ENCODE results near the gene FGF1.

Gene FGF1

DNA sequence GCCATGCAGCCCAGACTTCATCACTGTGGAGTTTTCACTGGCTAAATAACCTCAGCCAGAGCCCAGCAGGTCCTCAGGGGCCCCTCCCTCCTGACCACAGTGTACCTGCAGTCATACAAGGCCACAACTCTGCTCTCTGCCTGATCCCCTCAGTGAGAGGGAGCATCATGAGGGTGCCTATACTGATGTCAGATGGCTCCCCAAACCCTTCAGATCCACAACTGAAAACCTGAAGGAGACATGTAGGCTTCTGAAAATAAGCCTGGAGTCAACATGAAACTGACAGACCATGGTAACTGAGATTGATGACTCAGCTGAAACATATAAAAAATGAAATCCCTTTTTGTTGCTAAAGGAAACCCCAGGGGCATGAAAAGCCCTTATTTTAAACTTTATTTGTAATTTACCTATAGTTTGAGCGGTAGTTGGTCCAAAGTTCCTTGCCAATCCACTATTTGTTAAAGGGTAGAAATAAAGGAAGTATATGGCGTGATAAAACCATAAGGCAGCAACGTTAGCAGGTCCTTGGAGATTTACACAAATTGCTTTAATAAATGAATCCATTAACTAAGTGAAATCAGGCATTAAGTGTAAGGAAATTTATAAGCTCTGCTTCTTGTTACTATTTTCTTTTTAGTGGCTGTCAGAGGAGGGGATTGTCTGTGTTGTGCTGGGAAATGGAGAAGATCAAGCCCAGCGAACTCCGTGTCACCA, 68.3 kb downstream of the FGF1 start:
- Histone ChIP-seq H3K4me3 (ENCODE audit: low read length) (no peak overlapping the region), H3K27me3 (ENCODE audit: insufficient read depth, low read length) (no peaks in the 10 kb centered on the region), H3K27ac (ENCODE audit: low read length) (no peak overlapping the region), H3K9me3 (ENCODE audit: insufficient read depth, low read depth, low read length) (no peaks in the 10 kb centered on the region), H3K36me3 (ENCODE audit: insufficient read depth, low read depth, low read length) (no peaks in the 10 kb centered on the region), H3K9ac (ENCODE audit: low read depth, low read length) (no peak overlapping the region), H3K4me1 (ENCODE audit: insufficient read depth, low read length) (no peaks in the 10 kb centered on the region)

DNA sequence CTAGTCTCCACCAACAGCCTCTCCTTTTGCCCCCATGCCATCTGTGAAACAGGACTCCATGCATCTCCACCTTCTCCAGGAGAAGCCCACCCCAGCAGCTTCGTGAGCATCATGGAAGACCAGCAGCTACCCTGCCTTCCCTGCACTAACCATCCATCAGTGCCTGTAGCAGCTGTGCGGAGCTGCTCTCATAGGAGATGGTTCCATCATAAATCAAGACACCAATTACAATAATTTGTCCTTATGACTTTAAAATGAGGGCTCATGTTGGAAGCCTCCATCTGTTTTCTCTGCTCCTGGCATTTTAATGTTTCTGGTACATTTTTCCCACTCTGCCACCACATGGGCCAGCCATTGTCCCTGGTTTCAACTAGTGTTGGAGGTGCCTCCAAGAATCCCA, 69.9 kb downstream of the FGF1 start:
- H3K27ac ChIP-seq (ENCODE audit: low read length): no peak overlapping the region
- no peaks in the 10 kb centered on the region for H3K9me3 ChIP-seq (ENCODE audit: insufficient read depth, low read depth, low read length)
- no peak overlapping the region for H3K4me3 ChIP-seq (ENCODE audit: low read length)
- no peak overlapping the region for H3K9ac ChIP-seq (ENCODE audit: low read depth, low read length)
- no peaks in the 10 kb centered on the region for H3K27me3 ChIP-seq (ENCODE audit: insufficient read depth, low read length)
- no peaks in the 10 kb centered on the region; the same call in 1 of the 2 replicates for H3K4me1 ChIP-seq (ENCODE audit: insufficient read depth, low read length)
- H3K36me3 ChIP-seq (ENCODE audit: insufficient read depth, low read depth, low read length): no peaks in the 10 kb centered on the region

DNA sequence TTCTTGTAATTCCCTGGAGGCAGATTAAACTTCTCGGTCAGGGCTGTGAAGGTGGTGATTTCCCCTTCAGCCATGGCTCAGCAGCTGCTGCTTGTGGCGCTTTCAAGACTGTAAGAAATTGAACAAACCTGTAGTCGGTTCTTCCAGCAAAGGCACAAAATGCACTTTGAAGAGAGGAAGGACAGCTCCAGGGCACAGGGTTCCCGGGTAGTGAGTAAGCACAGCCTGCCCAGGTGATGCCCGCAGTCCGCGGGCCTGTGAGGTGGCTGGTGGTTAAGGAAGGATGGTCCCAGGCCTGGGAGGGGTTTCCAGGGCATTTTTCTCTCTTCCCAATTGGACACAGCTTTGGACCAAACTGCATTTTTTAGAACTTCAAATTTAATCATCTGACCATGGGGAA, 71.8 kb downstream of the FGF1 start:
- no peaks in the 10 kb centered on the region for H3K36me3 ChIP-seq (ENCODE audit: insufficient read depth, low read depth, low read length)
- H3K9ac ChIP-seq (ENCODE audit: low read depth, low read length): no peak overlapping the region

DNA sequence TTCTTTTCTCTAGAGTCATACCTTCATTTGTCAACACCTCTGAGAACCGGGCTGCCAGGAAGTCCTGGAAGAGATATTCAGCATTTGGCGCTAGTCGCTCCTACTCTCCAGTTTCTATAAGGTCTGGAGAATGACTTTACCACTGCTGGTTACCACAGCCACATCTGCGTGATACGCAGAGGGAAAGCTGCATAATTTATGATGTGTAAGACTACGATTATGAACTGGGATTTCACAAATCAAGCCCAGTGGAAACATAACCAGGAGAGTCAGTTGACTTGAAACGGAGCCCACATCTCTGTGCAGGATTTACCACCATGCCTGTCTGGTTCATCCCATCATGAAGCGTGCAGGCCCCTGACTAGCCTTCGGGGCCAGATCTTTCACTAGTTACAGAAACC, 72.6 kb downstream of the FGF1 start:
- H3K9me3 ChIP-seq (ENCODE audit: insufficient read depth, low read depth, low read length): no peaks in the 10 kb centered on the region
- H3K4me3 ChIP-seq (ENCODE audit: low read length): no peak overlapping the region
- no peaks in the 10 kb centered on the region for H3K27me3 ChIP-seq (ENCODE audit: insufficient read depth, low read length)
- H3K4me1 ChIP-seq (ENCODE audit: insufficient read depth, low read length): peaks cover 4% of the 10 kb centered on the region; the same call in 1 of the 2 replicates
- no peak overlapping the region for H3K9ac ChIP-seq (ENCODE audit: low read depth, low read length)
- H3K27ac ChIP-seq (ENCODE audit: low read length): no peak overlapping the region
- no peaks in the 10 kb centered on the region for H3K36me3 ChIP-seq (ENCODE audit: insufficient read depth, low read depth, low read length)

More for the DNA sequence above, 71.8 kb downstream of the FGF1 start:
- Histone ChIP-seq H3K27ac (ENCODE audit: low read length) (no peak overlapping the region), H3K9me3 (ENCODE audit: insufficient read depth, low read depth, low read length) (no peaks in the 10 kb centered on the region), H3K4me3 (ENCODE audit: low read length) (no peak overlapping the region), H3K4me1 (ENCODE audit: insufficient read depth, low read length) (peaks cover 4% of the 10 kb centered on the region; the same call in 1 of the 2 replicates), H3K27me3 (ENCODE audit: insufficient read depth, low read length) (no peaks in the 10 kb centered on the region)

DNA sequence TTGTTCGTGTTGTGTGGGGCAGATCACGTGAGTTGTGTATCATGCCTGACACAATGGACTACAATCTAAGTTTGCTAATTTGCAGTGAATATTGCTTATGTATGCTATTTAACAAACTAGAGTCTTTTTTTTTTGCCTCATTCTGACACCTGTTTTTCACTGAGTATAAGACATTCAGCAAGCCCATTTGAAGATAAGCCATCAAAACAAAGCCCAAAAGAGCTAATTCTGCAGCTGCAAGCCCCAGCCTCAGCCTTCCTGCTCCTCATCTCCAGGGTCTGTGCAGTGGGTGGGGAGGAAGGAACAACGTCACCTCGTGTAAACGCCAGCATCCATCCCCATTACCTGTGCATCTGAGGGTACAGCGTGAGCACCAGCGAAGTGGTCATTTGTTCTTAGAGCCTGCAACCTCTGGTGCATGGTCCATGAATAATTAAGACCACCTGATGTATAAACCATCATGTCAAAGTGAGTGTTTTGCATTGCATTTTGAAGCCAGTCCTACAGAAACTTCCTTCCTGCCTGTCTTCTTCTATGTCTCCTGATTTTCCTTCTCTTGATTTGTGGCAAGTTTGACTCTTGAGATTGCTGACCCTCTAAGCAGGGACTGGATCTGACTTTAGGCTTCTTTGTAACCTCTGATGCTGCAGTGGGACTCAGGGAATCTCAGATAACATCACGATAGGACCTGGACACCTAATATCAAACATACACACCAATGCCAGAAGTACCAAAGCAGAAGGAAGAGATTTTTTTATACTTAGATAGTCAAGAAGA, 73.2 kb downstream of the FGF1 start:
- Histone ChIP-seq H3K9ac (ENCODE audit: low read depth, low read length) (no peak overlapping the region), H3K4me1 (ENCODE audit: insufficient read depth, low read length) (peaks cover 4% of the 10 kb centered on the region; the same call in 1 of the 2 replicates), H3K36me3 (ENCODE audit: insufficient read depth, low read depth, low read length) (no peaks in the 10 kb centered on the region), H3K27me3 (ENCODE audit: insufficient read depth, low read length) (no peaks in the 10 kb centered on the region), H3K9me3 (ENCODE audit: insufficient read depth, low read depth, low read length) (no peaks in the 10 kb centered on the region), H3K4me3 (ENCODE audit: low read length) (no peak overlapping the region), H3K27ac (ENCODE audit: low read length) (no peak overlapping the region)

DNA sequence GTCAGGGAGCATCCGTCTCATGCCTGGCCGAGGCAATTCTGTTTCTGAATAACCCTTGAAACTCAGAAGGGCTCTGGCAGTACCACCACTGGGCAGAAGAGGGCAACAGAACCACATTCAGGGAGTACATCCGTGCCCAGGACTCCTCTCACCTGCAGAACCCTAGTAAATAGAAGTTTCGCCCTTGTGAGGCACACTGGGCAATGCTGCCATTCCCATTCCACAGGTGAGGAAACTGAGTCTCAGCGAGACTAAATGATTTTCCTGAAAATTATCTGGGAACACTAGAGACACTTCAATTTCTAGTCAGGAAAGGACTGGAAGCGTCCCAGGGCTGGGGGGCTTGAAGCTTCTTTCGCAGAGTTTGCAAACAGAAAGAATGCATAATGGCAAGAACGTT, 74.7 kb downstream of the FGF1 start:
- H3K4me1 ChIP-seq (ENCODE audit: insufficient read depth, low read length): peaks cover 4% of the 10 kb centered on the region; the same call in 1 of the 2 replicates
- no peaks in the 10 kb centered on the region for H3K27me3 ChIP-seq (ENCODE audit: insufficient read depth, low read length)
- no peak overlapping the region for H3K9ac ChIP-seq (ENCODE audit: low read depth, low read length)
- no peak overlapping the region for H3K4me3 ChIP-seq (ENCODE audit: low read length)
- no peaks in the 10 kb centered on the region for H3K36me3 ChIP-seq (ENCODE audit: insufficient read depth, low read depth, low read length)
- H3K27ac ChIP-seq (ENCODE audit: low read length): no peak overlapping the region
- no peaks in the 10 kb centered on the region for H3K9me3 ChIP-seq (ENCODE audit: insufficient read depth, low read depth, low read length)

DNA sequence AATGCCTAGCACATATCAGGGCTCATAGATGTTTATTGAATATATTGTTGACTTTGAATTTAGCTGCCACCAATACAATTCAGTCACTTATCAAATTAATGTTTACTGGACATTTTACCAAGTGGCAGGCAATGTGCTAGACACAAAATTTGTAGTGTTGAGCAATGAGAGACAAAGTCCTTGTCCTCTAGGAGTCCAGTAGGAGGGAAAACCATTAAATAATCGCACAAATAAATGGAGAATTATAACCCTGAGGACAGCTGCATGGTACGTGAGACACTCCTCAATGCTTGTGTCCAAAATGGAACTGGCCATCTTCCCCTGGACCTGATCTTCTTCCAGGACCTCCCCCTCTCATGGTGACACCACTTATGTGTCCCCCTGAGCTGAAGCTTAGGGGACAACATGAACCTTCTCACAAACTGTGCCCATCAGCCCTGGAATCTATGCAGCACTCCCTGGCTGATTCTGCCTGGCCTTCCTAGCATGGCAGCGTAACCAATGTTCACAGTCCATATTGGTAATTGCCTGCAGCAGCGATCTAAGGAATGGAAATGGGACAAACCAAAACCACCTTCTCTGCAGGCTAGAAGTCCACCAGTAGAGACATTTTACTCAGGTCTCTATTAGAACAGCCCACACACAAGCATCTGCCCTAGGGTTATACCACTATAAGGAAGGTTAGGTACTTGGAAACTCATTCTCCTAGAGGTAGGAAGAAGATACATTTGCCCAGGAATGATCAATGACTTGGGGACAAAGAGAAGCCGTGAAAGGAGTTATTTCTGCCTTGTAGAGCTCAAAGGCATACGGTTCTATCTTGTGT, 75.5 kb downstream of the FGF1 start:
- Histone ChIP-seq H3K4me1 (ENCODE audit: insufficient read depth, low read length) (peaks cover 4% of the 10 kb centered on the region; the same call in 1 of the 2 replicates), H3K27me3 (ENCODE audit: insufficient read depth, low read length) (no peaks in the 10 kb centered on the region), H3K9ac (ENCODE audit: low read depth, low read length) (no peak overlapping the region), H3K36me3 (ENCODE audit: insufficient read depth, low read depth, low read length) (no peaks in the 10 kb centered on the region), H3K4me3 (ENCODE audit: low read length) (no peak overlapping the region), H3K27ac (ENCODE audit: low read length) (no peak overlapping the region), H3K9me3 (ENCODE audit: insufficient read depth, low read depth, low read length) (no peaks in the 10 kb centered on the region)

DNA sequence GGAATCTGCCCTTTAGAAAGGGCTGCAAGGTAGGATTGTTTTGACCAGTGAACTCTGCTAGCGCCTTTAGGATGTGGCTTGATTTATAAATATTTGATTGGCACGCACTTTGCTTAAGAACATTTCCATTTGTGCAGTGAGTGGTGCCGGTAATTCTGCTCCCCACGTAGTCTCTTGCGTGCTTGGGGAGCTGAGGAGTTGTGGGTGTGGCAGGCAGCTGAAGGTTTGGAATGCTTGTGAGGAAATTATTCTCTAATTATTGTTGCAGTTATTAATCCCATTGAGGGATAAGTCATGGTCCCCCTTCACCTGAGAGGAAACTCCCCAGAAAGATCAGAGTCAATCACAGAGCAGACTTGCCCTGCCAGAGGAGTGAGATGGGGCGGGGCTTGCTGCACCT, 76.7 kb downstream of the FGF1 start:
- H3K27ac ChIP-seq (ENCODE audit: low read length): no peak overlapping the region
- no peaks in the 10 kb centered on the region for H3K27me3 ChIP-seq (ENCODE audit: insufficient read depth, low read length)
- H3K9me3 ChIP-seq (ENCODE audit: insufficient read depth, low read depth, low read length): no peaks in the 10 kb centered on the region
- H3K9ac ChIP-seq (ENCODE audit: low read depth, low read length): no peak overlapping the region
- H3K4me3 ChIP-seq (ENCODE audit: low read length): no peak overlapping the region
- no peaks in the 10 kb centered on the region for H3K36me3 ChIP-seq (ENCODE audit: insufficient read depth, low read depth, low read length)
- H3K4me1 ChIP-seq (ENCODE audit: insufficient read depth, low read length): peaks cover 4% of the 10 kb centered on the region; the same call in 1 of the 2 replicates

DNA sequence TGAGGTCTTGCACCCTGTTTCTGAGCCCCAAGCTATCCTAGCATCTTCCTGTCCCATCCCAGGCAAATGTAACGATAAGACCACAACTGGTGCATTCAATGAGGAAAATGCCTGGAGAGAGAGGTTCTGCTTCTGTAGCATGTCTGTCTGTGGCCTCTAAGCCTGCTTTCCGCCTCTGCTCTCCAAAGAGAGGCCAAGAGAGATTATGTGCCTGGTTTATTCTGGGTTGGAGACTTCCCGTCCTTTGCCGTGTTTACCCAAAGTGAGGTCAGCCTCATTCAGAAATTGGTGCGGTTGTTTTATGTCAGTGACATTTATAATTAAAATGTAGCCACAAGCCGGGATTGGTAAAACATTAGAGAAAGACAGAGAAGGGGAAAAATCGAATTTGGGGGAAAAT, 77.8 kb downstream of the FGF1 start:
- no peaks in the 10 kb centered on the region for H3K27me3 ChIP-seq (ENCODE audit: insufficient read depth, low read length)
- no peaks in the 10 kb centered on the region for H3K9me3 ChIP-seq (ENCODE audit: insufficient read depth, low read depth, low read length)
- no peak overlapping the region for H3K9ac ChIP-seq (ENCODE audit: low read depth, low read length)
- H3K36me3 ChIP-seq (ENCODE audit: insufficient read depth, low read depth, low read length): no peaks in the 10 kb centered on the region
- H3K4me3 ChIP-seq (ENCODE audit: low read length): no peak overlapping the region
- no peak overlapping the region for H3K27ac ChIP-seq (ENCODE audit: low read length)
- peaks cover 4% of the 10 kb centered on the region; the same call in 1 of the 2 replicates for H3K4me1 ChIP-seq (ENCODE audit: insufficient read depth, low read length)

DNA sequence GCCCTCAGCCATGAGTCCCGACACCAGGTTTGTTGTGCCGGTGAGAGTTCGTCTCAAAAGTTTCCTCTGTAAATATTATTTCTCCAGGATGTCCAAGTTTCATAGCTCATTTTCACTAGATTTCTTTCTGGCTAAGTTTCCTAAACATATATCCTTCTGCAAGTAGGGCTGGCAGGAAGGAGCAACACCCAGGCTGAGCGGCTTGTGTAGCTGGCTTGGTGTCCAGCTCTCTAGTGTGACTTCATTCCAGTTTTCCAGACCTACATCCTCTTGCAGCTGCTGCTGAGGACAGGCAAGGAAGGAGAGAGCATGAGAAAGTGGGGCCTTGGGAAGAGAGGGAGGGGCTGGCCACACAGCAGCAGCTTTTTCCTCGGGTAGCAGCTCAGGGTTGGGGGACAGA, 80.3 kb downstream of the FGF1 start:
- H3K4me3 ChIP-seq (ENCODE audit: low read length): no peak overlapping the region
- peaks cover 6% of the 10 kb centered on the region; the same call in 1 of the 2 replicates for H3K4me1 ChIP-seq (ENCODE audit: insufficient read depth, low read length)
- H3K9me3 ChIP-seq (ENCODE audit: insufficient read depth, low read depth, low read length): no peaks in the 10 kb centered on the region
- no peak overlapping the region for H3K27ac ChIP-seq (ENCODE audit: low read length)
- no peaks in the 10 kb centered on the region for H3K36me3 ChIP-seq (ENCODE audit: insufficient read depth, low read depth, low read length)
- H3K27me3 ChIP-seq (ENCODE audit: insufficient read depth, low read length): no peaks in the 10 kb centered on the region
- no peak overlapping the region for H3K9ac ChIP-seq (ENCODE audit: low read depth, low read length)

DNA sequence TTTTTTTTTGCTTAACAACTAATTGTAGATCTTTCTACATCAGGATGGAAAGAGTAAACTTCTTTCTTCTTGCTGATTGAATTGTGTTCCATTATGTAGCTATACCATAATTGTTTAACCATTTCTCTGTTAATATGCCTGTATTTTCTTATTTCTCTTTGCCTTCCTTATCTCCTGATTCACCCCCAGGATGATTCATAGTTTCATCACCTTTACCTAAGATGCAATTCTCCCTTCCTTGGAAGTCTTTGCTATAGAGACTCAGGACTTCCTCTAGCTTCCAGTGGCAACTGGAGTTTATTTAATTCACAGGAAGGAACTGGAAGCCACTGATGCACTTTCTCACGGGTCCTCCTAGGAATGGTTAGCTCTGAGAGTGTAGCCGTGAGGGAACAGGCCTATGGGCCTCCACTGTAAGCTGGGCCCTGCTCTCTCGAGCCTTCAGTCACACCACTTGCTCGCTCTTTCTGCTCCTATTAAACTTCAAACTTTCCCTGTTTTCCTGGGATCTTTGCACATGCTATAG, 83.1 kb downstream of the FGF1 start:
- Histone ChIP-seq H3K4me3 (ENCODE audit: low read length) (no peak overlapping the region), H3K27ac (ENCODE audit: low read length) (no peak overlapping the region), H3K4me1 (ENCODE audit: insufficient read depth, low read length) (peaks cover 8% of the 10 kb centered on the region; the same call in 1 of the 2 replicates), H3K9me3 (ENCODE audit: insufficient read depth, low read depth, low read length) (no peaks in the 10 kb centered on the region), H3K9ac (ENCODE audit: low read depth, low read length) (no peak overlapping the region), H3K36me3 (ENCODE audit: insufficient read depth, low read depth, low read length) (no peaks in the 10 kb centered on the region), H3K27me3 (ENCODE audit: insufficient read depth, low read length) (no peaks in the 10 kb centered on the region)
